HepG2 (cell line): ENCODE measurements around the gene ANXA2.

Experiments
- CREB1 ChIP-seq, 2 experiments: fragments of 450-650 bp in 1 of 2; IDR thresholded peaks; 2 replicates each; pipeline ENCODE4 v1.6.1; 2016 to 2017; ENCODE audit warnings: control low read depth in 1 of 2, mild to moderate bottlenecking in 1 of 2, missing compliant biosample characterization in 1 of 2, missing genetic modification characterization in 1 of 2
- CTCF ChIP-seq: sonication (generic); formaldehyde crosslinking; IDR thresholded peaks from 2 replicates; pipeline ENCODE4 v1.5.0; 2020; ENCODE audit warnings: mild to moderate bottlenecking, missing genetic modification reagents, moderate library complexity
- EZH2 ChIP-seq: conservative IDR thresholded peaks from 2 replicates; pipeline ENCODE4 v1.6.1; 2012; ENCODE audit warnings: mild to moderate bottlenecking, low read depth, low read length, moderate library complexity
- IRF9 ChIP-seq: sonication (generic); formaldehyde crosslinking; IDR thresholded peaks from 2 replicates; pipeline ENCODE4 v1.8.0; 2022; ENCODE audit warnings: missing genetic modification reagents, mild to moderate bottlenecking, borderline replicate concordance
- NCOA5 ChIP-seq: sonication (generic); formaldehyde crosslinking; IDR thresholded peaks from 2 replicates; pipeline ENCODE4 v1.4.0; 2020; ENCODE audit warnings: missing genetic modification reagents
- SETDB1 ChIP-seq: sonication (generic); formaldehyde crosslinking; IDR thresholded peaks from 2 replicates; pipeline ENCODE4 v1.5.1; 2020; ENCODE audit warnings: missing genetic modification reagents, mild to moderate bottlenecking, borderline replicate concordance
- ZNF224 ChIP-seq: sonication (generic); formaldehyde crosslinking; IDR thresholded peaks from 2 replicates; pipeline ENCODE4 v1.5.0; 2020; ENCODE audit warnings: mild to moderate bottlenecking, missing genetic modification reagents
- ZNF83 ChIP-seq: sonication (generic); formaldehyde crosslinking; IDR thresholded peaks from 2 replicates; pipeline ENCODE4 v1.4.0; 2020; ENCODE audit warnings: missing genetic modification reagents, mild to moderate bottlenecking, borderline replicate concordance
- TF ChIP-seq, protein P1 (sequence below): sonication (generic); formaldehyde crosslinking; IDR thresholded peaks from 2 replicates; pipeline ENCODE4 v1.5.0; 2020; ENCODE audit warnings: missing genetic modification reagents
- TF ChIP-seq, protein P2 (sequence below): sonication (generic); formaldehyde crosslinking; IDR thresholded peaks from 2 replicates; pipeline ENCODE4 v1.8.0; 2022; ENCODE audit warnings: mild to moderate bottlenecking, missing genetic modification reagents; ENCODE audit not compliant: insufficient replicate concordance

DNA sequence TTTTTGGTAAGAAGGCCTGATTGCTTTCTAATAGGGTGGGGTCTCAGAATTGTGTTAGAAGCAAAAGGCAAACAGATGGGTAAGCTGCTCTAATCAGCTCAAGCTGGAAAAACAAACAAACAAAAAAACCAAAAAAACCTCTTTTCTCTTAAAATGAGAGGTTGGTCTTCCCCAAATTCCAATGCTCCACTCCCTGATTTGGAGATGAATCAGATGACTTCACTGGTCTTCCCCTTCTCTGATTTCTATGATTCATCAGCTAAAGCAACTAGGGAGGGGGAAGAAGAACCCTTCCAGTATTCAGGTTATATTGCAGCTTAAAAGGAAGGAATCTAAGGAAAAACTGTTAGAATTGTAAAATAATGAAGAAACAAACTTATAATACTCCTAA lies 9.6 kb upstream of the ANXA2 start:
- no peak for TF ChIP-seq EZH2
- no peak for TF ChIP-seq ZNF83 (CRISPR knock-in tag)
- no peak for TF ChIP-seq CTCF (CRISPR knock-in tag)
- TF ChIP-seq IRF9 (CRISPR knock-in tag) = no peak
- TF ChIP-seq ZNF224 (CRISPR knock-in tag) = no peak
- TF ChIP-seq, protein P1, sequence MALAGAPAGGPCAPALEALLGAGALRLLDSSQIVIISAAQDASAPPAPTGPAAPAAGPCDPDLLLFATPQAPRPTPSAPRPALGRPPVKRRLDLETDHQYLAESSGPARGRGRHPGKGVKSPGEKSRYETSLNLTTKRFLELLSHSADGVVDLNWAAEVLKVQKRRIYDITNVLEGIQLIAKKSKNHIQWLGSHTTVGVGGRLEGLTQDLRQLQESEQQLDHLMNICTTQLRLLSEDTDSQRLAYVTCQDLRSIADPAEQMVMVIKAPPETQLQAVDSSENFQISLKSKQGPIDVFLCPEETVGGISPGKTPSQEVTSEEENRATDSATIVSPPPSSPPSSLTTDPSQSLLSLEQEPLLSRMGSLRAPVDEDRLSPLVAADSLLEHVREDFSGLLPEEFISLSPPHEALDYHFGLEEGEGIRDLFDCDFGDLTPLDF (CRISPR knock-in tag) = no peak
- TF ChIP-seq NCOA5 (CRISPR knock-in tag) = no peak
- TF ChIP-seq, protein P2, sequence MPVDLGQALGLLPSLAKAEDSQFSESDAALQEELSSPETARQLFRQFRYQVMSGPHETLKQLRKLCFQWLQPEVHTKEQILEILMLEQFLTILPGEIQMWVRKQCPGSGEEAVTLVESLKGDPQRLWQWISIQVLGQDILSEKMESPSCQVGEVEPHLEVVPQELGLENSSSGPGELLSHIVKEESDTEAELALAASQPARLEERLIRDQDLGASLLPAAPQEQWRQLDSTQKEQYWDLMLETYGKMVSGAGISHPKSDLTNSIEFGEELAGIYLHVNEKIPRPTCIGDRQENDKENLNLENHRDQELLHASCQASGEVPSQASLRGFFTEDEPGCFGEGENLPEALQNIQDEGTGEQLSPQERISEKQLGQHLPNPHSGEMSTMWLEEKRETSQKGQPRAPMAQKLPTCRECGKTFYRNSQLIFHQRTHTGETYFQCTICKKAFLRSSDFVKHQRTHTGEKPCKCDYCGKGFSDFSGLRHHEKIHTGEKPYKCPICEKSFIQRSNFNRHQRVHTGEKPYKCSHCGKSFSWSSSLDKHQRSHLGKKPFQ = no peak
- TF ChIP-seq CREB1 (IDR thresholded peaks at IDR 0.05) = no peak
- no peak for TF ChIP-seq CREB1 (CRISPR knock-in tag; IDR thresholded peaks at IDR 0.05)
- no peak for TF ChIP-seq SETDB1 (CRISPR knock-in tag)
